AG09309 (cell line): ENCODE results near the gene DCTN2.
A peak's percentile ranks its signal among the peaks of the same experiment; 100 is the strongest.

Source experiments
- DNase-seq: peaks from one replicate; pipeline ENCODE4 v3.0.0-alpha.2; 2010; ENCODE audit warnings: low read depth
- H3K4me3 ChIP-seq: 2 replicates; pipeline ENCODE4 v1.5.1; 2011; ENCODE audit warnings: mild to moderate bottlenecking, low read depth, low read length, moderate library complexity; ENCODE audit not compliant: control insufficient read depth
- CTCF ChIP-seq: IDR thresholded peaks from 2 replicates; pipeline ENCODE4 v1.5.1; 2011; ENCODE audit warnings: mild to moderate bottlenecking, low read depth, low read length, inconsistent platforms; ENCODE audit not compliant: insufficient read depth, control insufficient read depth; ENCODE audit errors: missing control alignments

Gene DCTN2

DNA sequence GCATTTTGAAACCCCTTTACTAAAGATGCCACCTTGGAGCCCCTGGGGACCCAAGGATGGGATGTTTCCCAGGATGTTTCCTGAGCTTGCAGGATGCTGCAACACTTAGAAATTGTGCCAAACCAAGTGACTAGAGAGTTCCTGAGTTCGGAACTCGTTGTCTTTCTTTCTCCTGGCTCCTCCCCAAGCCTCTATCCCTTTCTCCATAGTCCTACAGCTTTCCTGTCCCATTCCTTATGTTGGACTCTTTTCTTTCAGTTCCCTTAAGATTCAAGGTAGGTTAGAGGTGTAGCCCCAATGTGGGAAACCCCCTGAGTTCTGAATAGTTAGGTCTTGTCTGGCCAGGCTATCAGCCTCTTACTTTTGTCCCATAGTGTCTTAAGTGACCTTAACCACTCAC is 1.5 kb upstream of the DCTN2 start:
- no peak overlapping the region for H3K4me3 ChIP-seq
- DNase-seq: no peak
- TF ChIP-seq CTCF: no peak

DNA sequence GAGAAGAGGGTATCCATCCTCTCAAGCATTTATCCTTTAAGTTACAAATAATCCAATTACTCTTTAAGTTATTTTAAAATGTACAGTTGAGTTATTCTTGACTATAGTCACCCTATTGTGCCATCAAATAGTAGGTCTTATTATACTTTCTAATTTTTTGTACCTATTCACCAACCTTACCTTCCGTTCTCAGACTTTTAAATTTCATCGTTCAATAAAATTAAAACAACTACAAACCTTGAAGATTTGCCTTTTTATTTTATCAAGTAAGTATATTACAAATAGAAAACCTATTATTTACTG is 972 bp upstream of the DCTN2 start:
- no peak for DNase-seq
- no peak overlapping the region for H3K4me3 ChIP-seq
- no peak for TF ChIP-seq CTCF

- TF ChIP-seq CTCF: no peak
- peak overlapping the region; percentile 71; the same call in 1 of the 2 replicates for H3K4me3 ChIP-seq
Observed at GRCh38 chr12:57547288-57548012, 458 bp upstream of the DCTN2 start.

GRCh38 chr12:57545809-57546437 is 1.1 kb downstream of the DCTN2 start:
- DNase-seq: no peak
- TF ChIP-seq CTCF: no peak
- peak overlapping the region; percentile 71 for H3K4me3 ChIP-seq

More at GRCh38 chr12:57547288-57548012, 458 bp upstream of the DCTN2 start:
- no peak for DNase-seq

GRCh38 chr12:57543581-57543980 is 3.4 kb downstream of the DCTN2 start:
- DNase-seq: no peak
- H3K4me3 ChIP-seq: no peak overlapping the region
- TF ChIP-seq CTCF: no peak

GRCh38 chr12:57541717-57542116 is 5.3 kb downstream of the DCTN2 start:
- no peak for TF ChIP-seq CTCF
- no peak overlapping the region for H3K4me3 ChIP-seq
- no peak for DNase-seq

GRCh38 chr12:57541001-57541400 is 6.0 kb downstream of the DCTN2 start:
- TF ChIP-seq CTCF: no peak
- H3K4me3 ChIP-seq: no peak overlapping the region
- DNase-seq: no peak
